H1 (cell line): ENCODE results near the gene LTBR. TPM values are rescaled to one million over a fixed set of nuclear protein-coding genes. Genes with fewer than 3 reads are reported as not detected.

Experiments used
- CTCF ChIA-PET: fragments of 300-600 bp; sonication (Branson Sonifier 250); formaldehyde crosslinking; loops from one replicate; lab custom pipeline; 2021; ENCODE audit not compliant: partially characterized antibody; lab: Charles Lee
- POLR2A ChIA-PET: fragments of 300-600 bp; sonication (Branson Sonifier 250); formaldehyde crosslinking; loops from one replicate; lab custom pipeline; 2021; ENCODE audit warnings: inconsistent platforms; ENCODE audit not compliant: partially characterized antibody; lab: Charles Lee
- DNase-seq, 2 experiments: peaks; one replicate each; pipeline versions ENCODE4 v3.0.0 to v3.0.0-alpha.2; 2010 to 2022; ENCODE audit warnings: low spot score in 2 of 2, low read depth in 1 of 2, mixed read lengths in 1 of 2
- FAIRE-seq: peaks from 2 replicates; lab custom pipeline; 2011; peaks lifted over from hg19 to GRCh38; lab: Jason Lieb, UNC
- H2AFZ ChIP-seq: 2 replicates; pipeline ENCODE4 v1.8.1; 2012; ENCODE audit warnings: low read length, inconsistent platforms
- H2AK5ac ChIP-seq: 2 replicates; pipeline ENCODE4 v1.6.1; 2013; ENCODE audit warnings: low read depth, low read length
- H2BK120ac ChIP-seq: replicated peaks from 2 replicates; pipeline ENCODE3; 2013; ENCODE audit warnings: low read depth, low read length, inconsistent platforms
- H2BK12ac ChIP-seq: 2 replicates; pipeline ENCODE4 v1.6.1; 2013; ENCODE audit warnings: low read depth, low read length
- H2BK15ac ChIP-seq: 2 replicates; pipeline ENCODE4 v1.6.1; 2013; ENCODE audit warnings: low read length
- H2BK20ac ChIP-seq: 2 replicates; pipeline ENCODE4 v1.6.1; 2013; ENCODE audit warnings: low read length
- H2BK5ac ChIP-seq: 2 replicates; pipeline ENCODE4 v1.6.1; 2013; ENCODE audit warnings: low read depth, low read length
- H3K14ac ChIP-seq: 2 replicates; pipeline ENCODE4 v1.6.1; 2013; ENCODE audit warnings: inconsistent platforms; ENCODE audit not compliant: insufficient read length
- H3K18ac ChIP-seq: 2 replicates; pipeline ENCODE4 v1.6.1; 2013; ENCODE audit warnings: low read length; ENCODE audit errors: extremely low read depth
- H3K23ac ChIP-seq: 2 replicates; pipeline ENCODE4 v1.6.1; 2013; ENCODE audit warnings: inconsistent platforms; ENCODE audit not compliant: insufficient read length
- H3K23me2 ChIP-seq: 2 replicates; pipeline ENCODE4 v1.6.1; 2013; ENCODE audit warnings: low read depth, low read length
- H3K27ac ChIP-seq: 2 replicates; pipeline ENCODE4 v1.6.1; 2011; ENCODE audit warnings: low read depth, low read length, inconsistent platforms
- H3K27me3 ChIP-seq, 4 experiments: replicated peaks in 1 of 4; 1 replicate in 1 of 4; 2 replicates in 3 of 4; pipeline versions ENCODE4 v1.6.1 to v1.8.1; 2011 to 2013; ENCODE audit warnings: low read length in 3 of 4, mild to moderate bottlenecking in 3 of 4, inconsistent platforms in 2 of 4, mixed read lengths in 2 of 4, moderate library complexity in 1 of 4; ENCODE audit not compliant: control insufficient read depth in 3 of 4, insufficient read depth in 3 of 4; ENCODE audit errors: extremely low read depth in 1 of 4
- H3K36me3 ChIP-seq, 4 experiments: 2 replicates each; pipeline versions ENCODE4 v1.6.1 to v1.8.1; 2011 to 2013; ENCODE audit warnings: mild to moderate bottlenecking in 4 of 4, low read length in 3 of 4, moderate library complexity in 2 of 4, control low read depth in 1 of 4, inconsistent platforms in 1 of 4; ENCODE audit not compliant: insufficient read depth in 4 of 4, control insufficient read depth in 2 of 4
- H3K4ac ChIP-seq: replicated peaks from 2 replicates; pipeline ENCODE3; 2013; ENCODE audit warnings: low read length, low read depth, mixed read lengths, inconsistent platforms; ENCODE audit not compliant: insufficient read length
- H3K4me1 ChIP-seq, 4 experiments: replicated peaks in 1 of 4; 1 replicate in 1 of 4; 2 replicates in 3 of 4; pipeline versions ENCODE4 v1.6.1 to v1.8.1; 2011 to 2013; ENCODE audit warnings: low read length in 3 of 4, inconsistent platforms in 2 of 4, mixed read lengths in 1 of 4; ENCODE audit not compliant: insufficient read depth in 4 of 4, control insufficient read depth in 3 of 4
- H3K4me2 ChIP-seq, 2 experiments: 2 replicates each; pipeline versions ENCODE4 v1.6.1 to v1.8.1; 2011 to 2013; ENCODE audit warnings: low read depth in 2 of 2, low read length in 2 of 2, control low read depth in 1 of 2, inconsistent platforms in 1 of 2, mild to moderate bottlenecking in 1 of 2; ENCODE audit not compliant: insufficient read depth in 1 of 2
- H3K4me3 ChIP-seq, 4 experiments: fragments of 200-600, 300-600 bp in 1 of 4; sonication (generic), shearing (Covaris generic), sonication (Bioruptor Twin) in 1 of 4; 2 replicates each; pipeline versions ENCODE4 v1.5.1 to v1.8.1; 2011 to 2016; ENCODE audit warnings: low read length in 4 of 4, low read depth in 3 of 4, control low read depth in 2 of 4, inconsistent platforms in 2 of 4, mild to moderate bottlenecking in 2 of 4, mixed read lengths in 1 of 4, moderate library complexity in 1 of 4; ENCODE audit not compliant: insufficient read depth in 2 of 4; ENCODE audit errors: extremely low read depth in 1 of 4
- H3K56ac ChIP-seq: replicated peaks from 2 replicates; pipeline ENCODE3; 2013; ENCODE audit warnings: low read depth, mild to moderate bottlenecking, mixed read lengths, low read length, inconsistent platforms; ENCODE audit not compliant: insufficient read length
- H3K79me1 ChIP-seq: 2 replicates; pipeline ENCODE4 v1.6.1; 2013; ENCODE audit warnings: low read depth, low read length, control low read depth
- H3K79me2 ChIP-seq, 2 experiments: 2 replicates each; pipeline versions ENCODE4 v1.6.1 to v1.8.1; 2012 to 2013; ENCODE audit warnings: low read length in 2 of 2, mild to moderate bottlenecking in 2 of 2, inconsistent platforms in 1 of 2; ENCODE audit not compliant: insufficient read depth in 2 of 2, control insufficient read depth in 1 of 2
- H3K9ac ChIP-seq, 4 experiments: replicated peaks in 1 of 4; 1 replicate in 1 of 4; 2 replicates in 3 of 4; pipeline versions ENCODE4 v1.6.1 to v1.8.1; 2011 to 2013; ENCODE audit warnings: low read depth in 3 of 4, low read length in 3 of 4, control low read depth in 2 of 4, mild to moderate bottlenecking in 2 of 4, moderate library complexity in 2 of 4, inconsistent platforms in 1 of 4; ENCODE audit errors: extremely low read depth in 1 of 4
- H3K9me3 ChIP-seq, 2 experiments: 2 replicates each; pipeline versions ENCODE4 v1.6.1 to v1.8.1; 2012 to 2013; ENCODE audit warnings: mild to moderate bottlenecking in 2 of 2, moderate library complexity in 2 of 2, control low read depth in 1 of 2, inconsistent platforms in 1 of 2, low read depth in 1 of 2, low read length in 1 of 2, mixed read lengths in 1 of 2; ENCODE audit not compliant: insufficient read depth in 2 of 2
- H4K20me1 ChIP-seq, 2 experiments: replicated peaks in 1 of 2; 2 replicates each; pipeline versions ENCODE3 to v1.8.1; 2011 to 2013; ENCODE audit warnings: inconsistent platforms in 2 of 2, low read length in 2 of 2, mild to moderate bottlenecking in 1 of 2; ENCODE audit not compliant: insufficient read depth in 2 of 2, control insufficient read depth in 1 of 2
- H4K5ac ChIP-seq: 2 replicates; pipeline ENCODE4 v1.6.1; 2013; ENCODE audit warnings: low read length, low read depth, mixed read lengths, inconsistent platforms; ENCODE audit not compliant: insufficient read length
- H4K8ac ChIP-seq: 2 replicates; pipeline ENCODE4 v1.8.0; 2013; ENCODE audit warnings: mild to moderate bottlenecking, moderate library complexity, low read length, inconsistent platforms; ENCODE audit not compliant: insufficient read depth; ENCODE audit errors: extremely low read depth
- H4K91ac ChIP-seq: replicated peaks from 2 replicates; pipeline ENCODE3; 2013; ENCODE audit warnings: low read length, mixed read lengths, inconsistent platforms; ENCODE audit not compliant: insufficient read length
- BACH1 ChIP-seq: IDR thresholded peaks from 2 replicates; pipeline ENCODE4 v1.6.1; 2012; ENCODE audit warnings: low read length, improper control_type of control experiment
- CEBPB ChIP-seq: IDR thresholded peaks from 2 replicates; pipeline ENCODE4 v1.6.1; 2012; ENCODE audit warnings: low read depth, low read length
- SIX5 ChIP-seq: IDR thresholded peaks from 2 replicates; pipeline ENCODE4 v1.6.1; 2011; ENCODE audit warnings: mild to moderate bottlenecking, low read depth, low read length
- TEAD4 ChIP-seq: IDR thresholded peaks from 2 replicates; pipeline ENCODE4 v1.6.1; 2012; ENCODE audit warnings: low read depth, low read length, inconsistent platforms, mixed read lengths
- WGBS, 2 experiments: shearing (Covaris generic) in 1 of 2; methylation state at CpG; one replicate each; pipeline versions ENCODE4 v1.1.6 to v1.1.7; 2013 to 2015; ENCODE audit warnings: low lambda C conversion rate in 2 of 2, mixed read lengths in 2 of 2, inconsistent platforms in 1 of 2, low coverage in 1 of 2, missing lambda C conversion rate in 1 of 2; ENCODE audit not compliant: insufficient replicate concordance in 2 of 2, insufficient coverage in 1 of 2, insufficient read length in 1 of 2; ENCODE audit errors: extremely low coverage in 1 of 2, missing lambda C conversion rate in 1 of 2; 5-methylcytosine and 5-hydroxymethylcytosine counted together
- polyA plus RNA-seq, 7 experiments: library from polyadenylated mRNA; depleted of rRNA in 3 of 7; stranded (reverse) in 5 of 7; unstranded in 2 of 7; fragments of >200 nt in 5 of 7; fragments of 200-250 nt in 2 of 7; gene quantifications; 1 replicate in 5 of 7; 2 replicates in 1 of 7; 4 replicates in 1 of 7; pipeline versions ENCODE4 v1.2.1 to v1.2.3, GENCODE V29; 2011 to 2013; ENCODE audit warnings: missing spikeins in 2 of 7, mixed read lengths in 2 of 7
- total RNA-seq: library from RNA; stranded (reverse); fragmentation: NEBNext Ultra II Directional; extraction: Animal tissue kit (Norgen Biotek cat#: 25700); gene quantifications from 2 replicates; pipeline ENCODE4 v1.2.1, GENCODE V29; 2021
- TF ChIP-seq, protein P1 (sequence below): IDR thresholded peaks from 2 replicates; pipeline ENCODE4 v1.6.1; 2012; ENCODE audit warnings: inconsistent platforms

LTBR gene
- total and polyA plus RNA-seq, 2 of the 8 experiments (the other 6 are each of a cell fraction or from before 2014, with no cell fraction given): 5.1 to 6.3 TPM

- Histone ChIP-seq H3K36me3 (peaks cover 5 to 9% (median 8%) of the 10 kb centered on the region in 4 experiments; a peak in 5 of 8 replicates), H4K20me1 (peaks cover 0 to 4% of the 10 kb centered on the region in 2 experiments), H3K4me3 (no peak overlapping the region; a peak in 1 of 8 replicates), H2BK120ac (no peak overlapping the region), H3K79me1 (peaks cover 9% of the 10 kb centered on the region), H3K18ac (no peak overlapping the region), H3K79me2 (peaks cover 10 to 74% of the 10 kb centered on the region in 2 experiments), H3K56ac (no peak overlapping the region), H3K4me1 (peaks cover 22 to 58% (median 37%) of the 10 kb centered on the region in 4 experiments), H3K4me2 (peak overlapping the region; percentile 14 to 87; a peak in 2 of 4 replicates), H4K5ac (peak overlapping the region; percentile 12), H3K23ac (no peak overlapping the region), H4K91ac (no peak overlapping the region), H3K9me3 (no peaks in the 10 kb centered on the region), H2AK5ac (no peak overlapping the region), H3K14ac (no peak overlapping the region), H2BK20ac (no peak overlapping the region; the same call in 1 of the 2 replicates), H2BK15ac (peak overlapping the region; percentile 25; the same call in 1 of the 2 replicates), H3K23me2 (peaks cover 22% of the 10 kb centered on the region), H3K27ac (no peak overlapping the region), H2AFZ (no peak overlapping the region), H2BK5ac (peak overlapping the region; percentile 26; the same call in 1 of the 2 replicates), H3K27me3 (no peaks in the 10 kb centered on the region), H3K4ac (no peak overlapping the region), H3K9ac (no peak overlapping the region), H4K8ac (no peak overlapping the region), H2BK12ac (peak overlapping the region; percentile 86)
- ChIA-PET CTCF (interaction anchor here (0.6 to 11.4 kb wide), 8 partner anchors 11 to 1564 kb away, joined by 3 to 109 read pairs (median 6); no protein-coding TSS in a partner anchor), POLR2A (interaction anchor here (2.1 to 17.5 kb wide), 7 partner anchors 3 to 132 kb away, joined by 6 to 286 read pairs (median 44); partner anchors contain the start of genes SCNN1A, TNFRSF1A and VAMP1)
- peak; percentile 76; the same call in 1 of the 2 replicates for TF ChIP-seq TEAD4
- no peak for TF ChIP-seq SIX5
- TF ChIP-seq CEBPB: 0 out of 2 replicates have a peak, but pooled peaks have one; percentile 3
- TF ChIP-seq, protein P1, sequence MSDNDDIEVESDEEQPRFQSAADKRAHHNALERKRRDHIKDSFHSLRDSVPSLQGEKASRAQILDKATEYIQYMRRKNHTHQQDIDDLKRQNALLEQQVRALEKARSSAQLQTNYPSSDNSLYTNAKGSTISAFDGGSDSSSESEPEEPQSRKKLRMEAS: 0 out of 2 replicates have a peak, but pooled peaks have one; percentile 48
- no peak for TF ChIP-seq BACH1
- DNase-seq (no peak), FAIRE-seq (no peak)
- 67% methylated on average over 12 of the region's 12 CpGs; no CpG with 5 or more reads in 1 of the 2 experiments for WGBS, 2 experiments
Measured at GRCh38 chr12:6337958-6338433, 46.0 kb upstream of the LTBR start.
